Urinary bladder (tissue), 4 donors: Measurements from ENCODE around the gene OBP2B. TPM values are rescaled to one million over a fixed set of nuclear protein-coding genes. Genes with fewer than 3 reads are reported as not detected.
"Not testable (repeated sequence)": the region's sequence is repeated elsewhere in the genome, so short reads cannot be mapped to it uniquely, and the experiment has no call there.

Experiments used
- DNase-seq: peaks from one replicate; pipeline ENCODE4 v3.0.0-alpha.2; 2015; ENCODE audit errors: extremely low spot score
- H3K27ac ChIP-seq: one replicate; pipeline ENCODE4 v1.5.1; 2013; ENCODE audit warnings: low read depth, mild to moderate bottlenecking, moderate library complexity
- H3K36me3 ChIP-seq: one replicate; pipeline ENCODE4 v1.6.1; 2013; ENCODE audit warnings: mild to moderate bottlenecking, moderate library complexity; ENCODE audit not compliant: insufficient read depth
- H3K4me1 ChIP-seq: one replicate; pipeline ENCODE4 v1.6.1; 2013; ENCODE audit warnings: mild to moderate bottlenecking, moderate library complexity; ENCODE audit not compliant: insufficient read depth
- H3K4me3 ChIP-seq: one replicate; pipeline ENCODE4 v1.5.1; 2013; ENCODE audit warnings: low read depth, low read length
- WGBS: extraction: QIAGEN DNeasy Blood & Tissue Kit; methylation state at CpG from one replicate; pipeline ENCODE4 v1.1.7; 2013; 5-methylcytosine and 5-hydroxymethylcytosine counted together
- polyA plus RNA-seq: library from polyadenylated mRNA; stranded (reverse); fragments of 200-250 nt; gene quantifications from one replicate; pipeline ENCODE4 v1.2.3, GENCODE V29; 2013
- total RNA-seq: library from RNA; depleted of rRNA; stranded (reverse); fragments of >200 nt; gene quantifications from one replicate; pipeline ENCODE4 v1.2.3, GENCODE V29; 2014
- donor health status: healthy with polysubstance abuse.
- donor health status: healthy.

OBP2B gene, protein sequence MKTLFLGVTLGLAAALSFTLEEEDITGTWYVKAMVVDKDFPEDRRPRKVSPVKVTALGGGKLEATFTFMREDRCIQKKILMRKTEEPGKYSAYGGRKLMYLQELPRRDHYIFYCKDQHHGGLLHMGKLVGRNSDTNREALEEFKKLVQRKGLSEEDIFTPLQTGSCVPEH
- total RNA-seq (not detected), polyA plus RNA-seq (not detected)

DNA sequence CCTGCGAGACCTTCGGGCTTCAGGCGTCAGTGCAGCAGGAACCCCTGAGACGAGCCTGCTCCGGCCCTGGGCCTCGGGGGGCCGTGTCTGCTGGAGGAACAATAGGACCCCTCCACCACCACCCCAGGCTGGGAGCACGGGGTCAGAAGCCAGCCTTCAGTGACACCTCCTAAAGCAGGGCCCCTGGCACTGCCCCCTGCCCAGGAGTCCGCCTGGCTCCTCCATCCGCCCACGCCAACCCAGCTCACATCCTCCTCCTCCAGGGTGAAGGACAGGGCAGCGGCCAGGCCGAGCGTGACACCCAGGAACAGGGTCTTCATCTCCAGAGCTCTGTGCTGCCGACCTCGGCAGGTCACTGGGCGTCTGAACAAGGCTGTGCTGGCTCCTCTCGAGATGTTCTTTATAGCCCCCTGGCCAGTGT is at the start of gene OBP2B:
OBP2B (minus strand) TSS at position 371 of the 421 bp plus-strand sequence; CDS start at position 320, 51 bp downstream.
- 87% methylated on average over 11 of the region's 18 CpGs for WGBS
- not testable (repeated sequence) for H3K4me3 ChIP-seq, H3K27ac ChIP-seq, DNase-seq, H3K36me3 ChIP-seq, H3K4me1 ChIP-seq

DNA sequence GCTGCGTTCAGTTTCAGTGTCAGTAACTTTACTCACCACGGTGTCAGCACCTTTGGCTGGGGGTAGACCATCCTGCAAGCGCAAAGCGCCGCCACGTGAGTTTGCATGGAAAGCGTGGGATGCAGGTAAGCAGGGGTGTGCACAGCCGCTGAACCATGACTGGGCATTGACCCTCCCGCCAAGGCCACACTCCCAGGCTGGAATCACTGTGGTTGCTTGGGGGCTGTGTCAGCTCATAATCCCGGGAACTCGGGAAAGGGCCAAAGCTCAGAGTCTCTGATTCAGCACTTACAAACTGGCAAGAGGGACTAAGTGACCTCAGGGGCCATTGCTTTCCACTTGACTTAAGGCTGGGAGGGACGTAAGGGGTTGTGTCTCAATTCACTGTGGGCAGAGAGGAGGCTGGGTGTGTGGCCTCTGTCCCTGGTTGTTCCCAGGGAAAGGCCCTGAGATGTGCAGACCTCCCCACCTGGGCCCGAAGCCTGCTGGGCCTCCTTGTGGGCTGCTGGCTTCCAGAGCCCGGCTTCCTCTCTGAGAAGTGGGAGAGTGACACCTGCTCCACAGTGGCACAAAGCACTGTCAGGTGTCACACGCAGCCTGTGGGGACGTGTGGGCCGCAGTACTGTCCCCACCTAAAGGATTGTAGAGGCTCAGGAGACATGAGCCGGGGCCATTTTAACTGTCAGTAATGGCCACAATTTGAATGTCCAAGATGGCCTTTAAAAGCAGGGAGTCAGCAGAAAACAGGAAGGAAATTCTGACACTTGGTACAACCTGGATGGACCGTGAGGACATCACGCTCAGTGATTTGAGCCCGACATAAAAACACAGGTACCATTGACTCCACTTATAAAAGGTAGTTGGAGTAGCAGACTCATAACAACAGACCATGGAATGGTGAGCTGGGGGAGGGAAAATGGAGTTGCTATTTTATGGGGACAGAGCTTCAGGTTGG is 49.3 kb upstream of the OBP2B start:
- 80% methylated on average over 21 of the region's 21 CpGs for WGBS
- no peaks in the 10 kb centered on the region for H3K4me1 ChIP-seq
- H3K4me3 ChIP-seq: no peak overlapping the region
- DNase-seq: no peak
- H3K36me3 ChIP-seq: no peaks in the 10 kb centered on the region
- no peak overlapping the region for H3K27ac ChIP-seq

DNA sequence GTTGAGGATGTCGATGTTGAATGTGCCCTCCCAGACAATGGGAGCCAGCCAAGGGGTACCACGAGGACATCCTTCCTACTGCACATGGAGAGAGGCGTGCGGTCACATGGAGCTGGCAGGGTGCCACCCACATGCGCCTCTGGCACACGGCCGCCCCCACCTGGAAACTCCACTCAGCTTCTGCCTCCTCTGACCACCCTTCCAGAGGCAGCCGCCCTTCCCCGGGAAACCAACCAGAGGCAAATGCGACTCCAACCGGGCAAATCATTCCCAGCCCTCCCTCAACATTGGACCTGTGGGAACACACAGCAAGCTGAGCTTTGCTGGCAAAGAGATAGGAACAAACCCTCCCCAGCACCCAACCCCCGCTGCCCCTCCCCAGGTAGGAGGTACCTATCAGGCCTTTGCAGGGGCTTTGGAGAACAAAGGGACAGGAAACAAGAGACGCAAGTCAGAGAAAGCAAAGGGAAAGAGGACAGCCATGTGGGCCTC is 48.5 kb upstream of the OBP2B start:
- Histone ChIP-seq H3K27ac (no peak overlapping the region), H3K4me3 (no peak overlapping the region), H3K4me1 (no peaks in the 10 kb centered on the region), H3K36me3 (no peaks in the 10 kb centered on the region)
- WGBS: 58% methylated on average over 13 of the region's 13 CpGs
- no peak for DNase-seq

DNA sequence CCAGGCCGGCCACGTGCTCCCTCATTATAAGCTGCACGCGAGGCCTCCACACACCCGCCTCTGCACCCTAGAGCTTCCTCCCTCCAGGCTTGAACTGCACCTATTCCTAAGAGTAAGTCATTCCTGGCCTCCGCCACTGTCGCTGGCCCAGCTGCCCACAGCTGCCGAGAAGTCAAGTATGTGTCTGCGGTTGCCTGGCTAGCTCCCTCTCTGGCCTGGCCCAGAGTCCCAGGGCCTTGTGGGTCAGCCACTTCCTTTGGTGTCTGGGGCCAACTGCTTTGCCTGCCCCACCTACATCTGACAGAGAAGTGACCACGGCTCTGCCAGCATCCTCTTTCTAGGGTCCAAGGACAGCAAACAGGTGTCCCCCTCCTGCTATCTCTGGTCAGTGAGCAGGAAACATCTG is 47.6 kb upstream of the OBP2B start:
- no peak for DNase-seq
- no peaks in the 10 kb centered on the region for H3K4me1 ChIP-seq
- 68% methylated on average over 10 of the region's 10 CpGs for WGBS
- H3K27ac ChIP-seq: no peak overlapping the region
- no peak overlapping the region for H3K4me3 ChIP-seq
- no peaks in the 10 kb centered on the region for H3K36me3 ChIP-seq

DNA sequence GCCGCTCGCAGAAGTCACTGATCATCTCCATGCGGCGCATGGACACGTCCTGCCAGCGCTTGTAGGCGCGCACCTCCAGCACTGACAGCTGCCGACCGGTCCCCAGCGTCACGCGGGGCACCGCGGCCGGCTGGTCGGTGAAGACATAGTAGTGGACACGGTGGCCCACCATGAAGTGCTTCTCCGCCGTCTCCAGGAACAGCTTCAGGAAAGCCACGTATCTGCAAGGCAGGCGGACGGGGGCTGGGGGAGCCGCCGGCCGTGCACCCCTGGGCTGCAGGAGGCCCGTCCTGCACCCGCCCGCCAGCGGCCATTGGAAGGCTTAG is 47.0 kb upstream of the OBP2B start:
- no peaks in the 10 kb centered on the region for H3K36me3 ChIP-seq
- H3K4me3 ChIP-seq: no peak overlapping the region
- no peak for DNase-seq
- H3K27ac ChIP-seq: no peak overlapping the region
- H3K4me1 ChIP-seq: no peaks in the 10 kb centered on the region
- 93% methylated on average over 30 of the region's 30 CpGs for WGBS

DNA sequence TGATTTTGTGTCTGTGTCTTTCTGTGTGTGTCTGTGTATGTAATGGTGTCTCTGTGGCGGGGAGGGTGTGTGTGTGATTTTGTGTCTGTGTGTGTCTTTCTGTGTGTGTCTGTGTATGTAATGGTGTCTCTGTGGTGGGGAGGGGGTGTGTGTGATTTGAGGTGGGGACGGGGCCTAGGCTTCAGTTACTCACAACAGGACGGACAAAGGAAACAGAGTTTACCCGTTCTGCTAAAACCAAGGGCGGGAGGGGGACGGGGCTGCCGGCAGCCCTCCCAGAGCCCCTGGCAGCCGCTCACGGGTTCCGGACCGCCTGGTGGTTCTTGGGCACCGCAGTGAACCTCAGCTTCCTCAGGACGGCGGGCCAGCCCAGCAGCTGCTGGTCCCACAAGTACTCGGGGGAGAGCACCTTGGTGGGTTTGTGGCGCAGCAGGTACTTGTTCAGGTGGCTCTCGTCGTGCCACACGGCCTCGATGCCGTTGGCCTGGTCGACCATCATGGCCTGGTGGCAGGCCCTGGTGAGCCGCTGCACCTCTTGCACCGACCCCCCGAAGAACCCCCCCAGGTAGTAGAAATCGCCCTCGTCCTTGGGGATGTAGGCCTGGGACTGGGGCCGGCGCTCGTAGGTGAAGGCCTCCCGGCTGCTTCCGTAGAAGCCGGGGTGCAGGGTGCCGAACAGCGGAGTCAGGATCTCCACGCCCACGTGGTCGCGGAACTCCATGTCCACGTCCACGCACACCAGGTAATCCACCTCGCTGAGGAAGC is 46.5 kb upstream of the OBP2B start:
- WGBS: 91% methylated on average over 42 of the region's 42 CpGs
- no peak for DNase-seq
- Histone ChIP-seq H3K4me3 (no peak overlapping the region), H3K36me3 (no peaks in the 10 kb centered on the region), H3K27ac (no peak overlapping the region), H3K4me1 (no peaks in the 10 kb centered on the region)

DNA sequence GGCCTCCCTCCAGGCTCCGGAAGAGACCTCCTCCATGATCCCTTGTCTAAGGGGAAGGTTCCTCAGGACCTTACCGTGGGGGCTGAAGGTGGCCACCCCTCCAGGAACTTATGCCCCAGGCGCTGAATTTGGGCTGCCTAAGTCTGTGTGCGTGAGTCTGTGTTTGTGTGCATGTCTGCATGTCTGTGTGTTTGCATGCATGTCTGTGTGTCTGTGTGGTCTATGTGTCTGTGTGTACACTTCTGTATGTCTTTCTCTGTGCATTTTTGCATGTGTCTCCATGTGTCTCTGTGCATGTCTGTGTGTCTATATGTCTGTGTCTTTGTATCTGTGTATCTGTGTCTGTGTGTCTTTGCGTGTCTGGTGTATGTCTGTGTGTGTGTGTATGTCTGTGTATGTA is 45.4 kb upstream of the OBP2B start:
- H3K36me3 ChIP-seq: no peaks in the 10 kb centered on the region
- no peak overlapping the region for H3K27ac ChIP-seq
- WGBS: 91% methylated on average over 5 of the region's 5 CpGs
- no peak overlapping the region for H3K4me3 ChIP-seq
- no peaks in the 10 kb centered on the region for H3K4me1 ChIP-seq
- DNase-seq: no peak

DNA sequence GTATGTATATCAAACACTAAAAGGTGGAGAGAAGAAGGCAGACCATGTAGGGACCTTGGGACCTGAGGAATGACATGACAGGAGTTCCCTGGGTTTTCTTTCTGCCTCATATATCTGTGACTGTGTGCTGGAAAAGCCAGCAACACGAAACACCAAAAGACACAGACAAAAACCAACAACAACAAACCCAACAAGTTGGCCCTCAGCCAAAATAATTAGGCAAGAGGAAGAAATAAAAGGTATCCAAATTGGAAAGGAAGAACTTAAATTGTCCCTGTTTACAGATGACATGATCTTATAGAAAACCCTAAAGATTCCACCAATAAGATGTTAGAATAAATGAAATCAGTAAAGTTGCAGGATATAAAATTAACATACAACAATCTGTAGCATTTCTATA is 44.2 kb upstream of the OBP2B start:
- no peak for DNase-seq
- H3K27ac ChIP-seq: no peak overlapping the region
- H3K4me1 ChIP-seq: no peaks in the 10 kb centered on the region
- H3K36me3 ChIP-seq: no peaks in the 10 kb centered on the region
- H3K4me3 ChIP-seq: no peak overlapping the region
- WGBS: 46% methylated on average over 1 of the region's 1 CpG

DNA sequence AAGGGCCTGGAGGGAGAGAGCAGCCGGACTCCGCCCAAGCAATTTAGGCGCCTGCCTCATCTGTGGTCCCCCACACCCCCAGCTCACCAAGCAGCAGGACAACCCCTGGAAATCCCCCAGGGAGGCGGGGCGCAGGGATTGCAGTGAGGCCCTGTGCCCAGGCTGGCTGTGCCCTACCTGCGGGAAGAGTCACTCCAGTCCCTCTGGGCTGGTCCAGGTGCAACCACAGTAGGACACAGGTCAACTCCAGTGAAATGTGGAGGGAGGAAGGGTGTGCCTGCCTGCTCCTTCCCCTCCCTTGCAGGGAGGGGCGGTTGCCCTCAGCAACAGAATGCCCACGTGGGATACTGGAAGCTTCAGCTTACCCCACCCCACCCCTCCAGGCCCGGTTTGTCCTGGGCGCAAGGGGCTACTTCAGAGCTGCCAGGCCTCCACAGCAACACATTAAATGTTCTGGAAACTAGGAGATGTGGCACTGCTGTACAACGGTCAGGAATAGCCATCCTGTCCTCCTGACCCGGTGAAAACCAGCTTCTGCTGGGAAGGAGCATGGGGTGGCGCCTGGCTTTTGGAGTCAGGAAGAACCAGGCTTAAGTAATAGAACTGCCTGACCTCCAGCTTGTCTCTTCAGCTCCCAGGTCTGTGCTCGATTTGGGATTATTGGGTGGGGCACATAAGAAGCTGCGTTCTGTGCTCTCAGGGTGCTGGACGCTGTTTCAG is 43.4 kb upstream of the OBP2B start:
- Histone ChIP-seq H3K4me3 (no peak overlapping the region), H3K27ac (peak overlapping the region; percentile 81), H3K36me3 (no peaks in the 10 kb centered on the region), H3K4me1 (no peaks in the 10 kb centered on the region)
- WGBS: 64% methylated on average over 16 of the region's 16 CpGs
- no peak for DNase-seq

DNA sequence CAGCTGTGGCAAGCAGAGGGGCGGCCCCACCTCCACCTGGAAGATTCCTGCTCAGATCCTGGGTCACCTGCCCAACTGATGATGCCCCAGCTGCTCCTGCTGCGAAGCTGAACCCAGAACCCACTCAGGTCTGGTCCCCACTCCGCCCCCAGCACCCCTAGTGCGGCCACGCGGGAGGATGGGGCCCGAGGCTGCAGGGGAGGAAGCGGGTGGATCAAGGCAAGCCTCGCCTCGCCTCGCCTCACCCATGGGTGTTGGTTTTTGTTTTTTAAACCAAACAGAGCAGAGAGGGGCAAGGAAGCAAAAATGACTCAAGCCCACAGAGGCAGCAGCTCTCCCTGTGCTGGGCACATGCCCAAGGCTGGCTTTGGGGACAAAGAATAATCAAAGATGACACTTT is 42.7 kb upstream of the OBP2B start:
- H3K4me3 ChIP-seq: no peak overlapping the region
- no peaks in the 10 kb centered on the region for H3K36me3 ChIP-seq
- peak overlapping the region; percentile 81 for H3K27ac ChIP-seq
- H3K4me1 ChIP-seq: no peaks in the 10 kb centered on the region
- DNase-seq: no peak
- 81% methylated on average over 11 of the region's 11 CpGs for WGBS

DNA sequence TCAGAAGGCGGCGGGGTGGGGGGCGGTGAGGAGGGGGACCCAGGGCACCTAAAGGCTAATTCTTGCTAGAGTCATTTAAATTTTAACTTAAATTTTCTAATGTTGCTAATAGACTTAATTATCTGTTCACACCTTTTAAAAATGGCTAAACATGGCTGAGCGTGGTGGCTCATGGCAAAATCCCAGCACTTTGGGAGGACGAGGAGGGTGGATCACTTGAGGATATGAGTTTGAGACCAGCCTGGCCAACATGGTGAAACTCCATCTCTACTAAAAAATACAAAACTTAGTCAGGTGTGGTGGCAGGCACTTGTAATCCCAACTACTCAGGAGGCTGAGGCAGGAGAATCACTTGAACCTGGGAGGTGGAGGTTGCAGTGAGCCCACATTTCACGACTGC is 42.2 kb upstream of the OBP2B start:
- not testable (repeated sequence) for H3K4me3 ChIP-seq, DNase-seq, H3K36me3 ChIP-seq, H3K4me1 ChIP-seq
- peak overlapping the region; percentile 51 for H3K27ac ChIP-seq
- WGBS: 79% methylated on average over 6 of the region's 6 CpGs

DNA sequence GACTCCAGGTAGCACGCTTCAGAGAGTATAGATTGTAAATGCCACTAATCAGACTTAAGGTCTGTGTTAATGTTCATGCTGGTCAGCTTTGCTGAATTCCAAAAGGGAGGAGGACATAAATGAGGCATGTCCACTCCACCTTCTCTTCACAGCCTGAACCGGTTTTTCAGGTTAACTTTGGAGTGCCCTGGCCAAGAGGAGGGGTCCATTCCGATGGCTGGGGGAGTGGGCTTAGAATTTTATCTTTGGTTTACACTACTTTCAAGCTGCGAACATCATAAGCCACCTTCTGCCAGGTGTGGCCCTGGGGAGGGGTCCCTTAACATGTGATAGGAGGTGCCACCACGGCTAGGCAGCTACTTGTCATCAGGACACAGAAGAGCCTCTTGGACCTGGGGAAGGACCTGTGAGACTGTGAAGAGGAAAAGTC is 41.7 kb upstream of the OBP2B start:
- Histone ChIP-seq H3K27ac (no peak overlapping the region), H3K4me1 (no peaks in the 10 kb centered on the region), H3K4me3 (no peak overlapping the region), H3K36me3 (no peaks in the 10 kb centered on the region)
- DNase-seq: no peak
- WGBS: 55% methylated on average over 5 of the region's 5 CpGs

DNA sequence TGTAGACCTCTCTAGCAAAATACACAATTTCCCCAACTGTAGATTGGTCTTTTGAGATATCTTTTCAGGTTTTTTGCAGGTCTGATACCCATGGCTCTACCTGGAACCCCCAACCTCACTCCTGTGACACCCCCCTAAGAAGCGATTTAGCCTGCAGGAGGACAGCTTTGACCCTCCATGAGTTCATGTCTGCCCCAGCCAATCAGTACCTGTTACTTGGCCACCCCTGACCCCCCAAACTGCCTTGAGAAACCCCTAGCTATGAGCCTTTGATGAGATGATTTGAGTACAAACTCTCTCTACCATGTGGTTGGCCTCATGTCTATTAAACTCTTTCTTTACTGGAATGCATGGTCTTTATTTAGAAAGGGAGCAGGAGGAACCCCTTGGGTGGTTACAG is 40.3 kb upstream of the OBP2B start:
- H3K36me3 ChIP-seq: no peaks in the 10 kb centered on the region
- H3K27ac ChIP-seq: peak overlapping the region; percentile 56
- no peak for DNase-seq
- no peak overlapping the region for H3K4me3 ChIP-seq
- no peaks in the 10 kb centered on the region for H3K4me1 ChIP-seq
- 100% methylated on average over 1 of the region's 1 CpG for WGBS
